Fibroblast of villous mesenchyme (primary cell): ENCODE measurements around the gene CLDN9. TPM values are rescaled to one million over a fixed set of nuclear protein-coding genes. Genes with fewer than 3 reads are reported as not detected.
"Not testable (repeated sequence)": the region's sequence is repeated elsewhere in the genome, so short reads cannot be mapped to it uniquely, and the experiment has no call there.

Experiments
- DNase-seq: peaks from one replicate; pipeline ENCODE4 v3.0.0-alpha.2; 2010; ENCODE audit warnings: low read depth
- H3K4me3 ChIP-seq: 2 replicates; pipeline ENCODE4 v1.5.1; 2011; ENCODE audit warnings: low read depth, mild to moderate bottlenecking, low read length
- total RNA-seq: library from RNA; depleted of rRNA; stranded (reverse); fragments of >200 nt; gene quantifications from 2 replicates; pipeline ENCODE4 v1.2.3, GENCODE V29; 2012
- TF ChIP-seq, protein P1 (sequence below): IDR thresholded peaks from 2 replicates; pipeline ENCODE4 v1.5.1; 2012; ENCODE audit warnings: low read depth, mild to moderate bottlenecking, low read length; ENCODE audit not compliant: insufficient read depth

Gene CLDN9
- total RNA-seq, 1 donor, result not detected

DNA sequence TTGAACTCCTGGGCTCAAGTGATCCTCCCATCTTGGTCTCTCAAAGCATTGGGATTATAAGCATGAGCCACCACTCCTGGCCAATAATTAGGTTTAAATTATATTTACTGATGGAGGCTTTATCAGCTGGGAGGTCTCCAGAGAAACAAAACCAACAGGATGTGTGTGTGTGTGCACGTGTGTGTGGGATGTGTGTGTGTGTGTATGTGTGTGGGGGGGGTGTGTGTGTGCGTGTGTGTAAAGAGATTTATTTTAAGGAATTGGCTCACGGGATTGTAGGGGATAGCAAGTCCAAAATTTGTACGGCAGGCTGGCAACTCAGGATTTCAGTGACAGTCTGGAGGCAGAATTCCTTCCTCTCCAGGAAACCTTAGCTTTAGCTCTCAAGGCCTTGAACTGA is 38.3 kb downstream of the CLDN9 start:
- TF ChIP-seq, protein P1, sequence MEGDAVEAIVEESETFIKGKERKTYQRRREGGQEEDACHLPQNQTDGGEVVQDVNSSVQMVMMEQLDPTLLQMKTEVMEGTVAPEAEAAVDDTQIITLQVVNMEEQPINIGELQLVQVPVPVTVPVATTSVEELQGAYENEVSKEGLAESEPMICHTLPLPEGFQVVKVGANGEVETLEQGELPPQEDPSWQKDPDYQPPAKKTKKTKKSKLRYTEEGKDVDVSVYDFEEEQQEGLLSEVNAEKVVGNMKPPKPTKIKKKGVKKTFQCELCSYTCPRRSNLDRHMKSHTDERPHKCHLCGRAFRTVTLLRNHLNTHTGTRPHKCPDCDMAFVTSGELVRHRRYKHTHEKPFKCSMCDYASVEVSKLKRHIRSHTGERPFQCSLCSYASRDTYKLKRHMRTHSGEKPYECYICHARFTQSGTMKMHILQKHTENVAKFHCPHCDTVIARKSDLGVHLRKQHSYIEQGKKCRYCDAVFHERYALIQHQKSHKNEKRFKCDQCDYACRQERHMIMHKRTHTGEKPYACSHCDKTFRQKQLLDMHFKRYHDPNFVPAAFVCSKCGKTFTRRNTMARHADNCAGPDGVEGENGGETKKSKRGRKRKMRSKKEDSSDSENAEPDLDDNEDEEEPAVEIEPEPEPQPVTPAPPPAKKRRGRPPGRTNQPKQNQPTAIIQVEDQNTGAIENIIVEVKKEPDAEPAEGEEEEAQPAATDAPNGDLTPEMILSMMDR, result no peak
- no peak overlapping the region for H3K4me3 ChIP-seq
- no peak for DNase-seq

- TF ChIP-seq, protein P1, result no peak
- H3K4me3 ChIP-seq, result no peak overlapping the region
- DNase-seq, result no peak
Measured at GRCh38 chr16:3051494-3051893, 38.8 kb downstream of the CLDN9 start.

GRCh38 chr16:3052571-3053329 is 40.0 kb downstream of the CLDN9 start:
- not testable (repeated sequence) for DNase-seq, H3K4me3 ChIP-seq

DNA sequence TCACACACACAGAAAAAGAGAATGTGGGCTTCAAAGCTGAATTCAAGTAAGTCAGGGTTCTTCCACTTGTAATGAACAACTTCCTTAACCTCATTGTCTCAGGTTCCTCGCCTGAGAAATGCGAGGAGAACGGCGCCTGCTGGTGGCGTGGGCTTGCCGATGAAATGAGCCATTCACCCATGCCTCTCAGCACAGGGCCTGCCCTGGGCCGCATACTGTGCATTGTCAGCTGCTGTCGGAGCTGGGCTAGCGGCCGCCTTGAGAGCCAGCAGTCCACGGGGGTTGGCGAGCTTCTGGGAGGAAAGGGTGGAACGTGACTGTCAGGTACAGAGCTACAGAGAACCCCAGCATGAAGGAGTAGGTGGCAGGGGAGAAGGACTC is 40.6 kb downstream of the CLDN9 start:
- DNase-seq, H3K4me3 ChIP-seq: not testable (repeated sequence)

- no peak overlapping the region for H3K4me3 ChIP-seq
- TF ChIP-seq, protein P1, result no peak
- no peak for DNase-seq
Measured at GRCh38 chr16:3054965-3055733, 42.4 kb downstream of the CLDN9 start.

- not testable (repeated sequence) for DNase-seq, H3K4me3 ChIP-seq
Measured at GRCh38 chr16:3055734-3056115, 43.0 kb downstream of the CLDN9 start.

- no peak overlapping the region for H3K4me3 ChIP-seq
- DNase-seq, result no peak
- TF ChIP-seq, protein P1, result no peak
Measured at GRCh38 chr16:3056336-3057180, 43.8 kb downstream of the CLDN9 start.
